GM18873 (cell line): ENCODE measurements around the gene XYLT1.

Source experiments
- ATAC-seq: cut with Tn5 transposase; IDR thresholded peaks from one replicate; pipeline ENCODE4 v1.9.1; 2021; ENCODE audit warnings: mild to moderate bottlenecking, moderate library complexity, moderate number of reproducible peaks; ENCODE audit not compliant: unreplicated experiment, low FRiP score

The XYLT1 gene

GRCh38 chr16:17173281-17173680, 297.5 kb downstream of the XYLT1 start:
- ATAC-seq = no peak

GRCh38 chr16:17171250-17172143, 299.3 kb downstream of the XYLT1 start:
- ATAC-seq = no peak

- ATAC-seq = no peak
These were observed 300.3 kb downstream of the XYLT1 start for GRCh38 chr16:17170435-17170834.

- no peak for ATAC-seq
These were observed 302.6 kb downstream of the XYLT1 start for GRCh38 chr16:17168181-17168580.

GRCh38 chr16:17166095-17166494, 304.7 kb downstream of the XYLT1 start:
- no peak for ATAC-seq

- ATAC-seq = no peak
These were observed 308.2 kb downstream of the XYLT1 start for GRCh38 chr16:17162560-17162959.

GRCh38 chr16:17160920-17161431, 309.8 kb downstream of the XYLT1 start:
- ATAC-seq = no peak

GRCh38 chr16:17160285-17160853, 310.4 kb downstream of the XYLT1 start:
- ATAC-seq = no peak

- no peak for ATAC-seq
These were observed 311.1 kb downstream of the XYLT1 start for GRCh38 chr16:17159617-17160016.

GRCh38 chr16:17155936-17156335, 314.8 kb downstream of the XYLT1 start:
- no peak for ATAC-seq

- ATAC-seq = no peak
These were observed 315.3 kb downstream of the XYLT1 start for GRCh38 chr16:17155485-17155884.

GRCh38 chr16:17154981-17155380, 315.8 kb downstream of the XYLT1 start:
- no peak for ATAC-seq

GRCh38 chr16:17152311-17152710, 318.4 kb downstream of the XYLT1 start:
- ATAC-seq = no peak

- ATAC-seq = no peak
These were observed 319.4 kb downstream of the XYLT1 start for GRCh38 chr16:17151335-17151734.

DNA sequence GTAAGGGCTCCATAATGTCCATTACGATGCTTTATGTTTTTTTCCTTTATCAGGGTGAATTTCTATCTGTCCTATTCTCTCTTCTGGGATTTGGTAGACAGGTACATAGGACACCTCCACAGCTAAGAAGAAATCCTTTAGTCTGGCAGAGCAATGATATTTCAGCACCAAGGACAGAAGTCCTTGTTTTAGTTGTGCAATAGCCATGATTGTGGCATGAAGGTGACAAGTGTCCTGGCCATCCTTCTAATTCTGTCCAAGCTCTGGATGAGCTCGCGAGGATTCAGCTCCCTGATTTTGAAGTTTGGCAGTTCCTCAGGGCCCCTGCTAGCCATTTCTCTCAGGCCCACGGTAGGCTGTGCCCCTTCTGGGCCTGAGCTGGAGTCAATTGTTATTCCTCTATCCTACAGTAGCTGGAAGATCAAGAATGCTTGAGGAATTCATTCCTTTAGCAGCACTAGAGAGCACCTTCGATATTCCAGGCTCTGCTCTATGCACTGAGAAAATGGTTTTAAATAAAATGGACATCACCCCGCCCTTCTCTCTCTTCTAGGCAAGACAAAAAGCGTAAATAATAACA, 320.8 kb downstream of the XYLT1 start:
- ATAC-seq = no peak

DNA sequence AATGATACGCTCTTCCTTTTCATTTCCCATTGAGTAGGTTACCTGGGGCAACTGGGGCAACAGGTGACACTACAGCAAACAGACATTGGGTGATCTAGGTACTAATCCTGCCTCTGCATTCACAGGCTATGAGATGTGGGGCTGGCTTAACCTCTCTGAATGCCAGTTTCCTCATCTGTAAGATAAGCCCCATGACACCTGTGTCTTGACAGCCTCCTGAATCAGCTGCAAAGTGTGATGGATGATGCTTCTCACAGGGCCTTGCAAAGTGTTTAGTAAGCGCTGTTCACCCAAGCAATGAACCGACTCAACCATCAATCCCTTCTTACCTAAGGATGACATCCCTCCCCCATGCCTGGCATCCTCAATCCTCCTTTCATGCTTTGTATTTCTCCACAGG, 322.8 kb downstream of the XYLT1 start:
- ATAC-seq = no peak

DNA sequence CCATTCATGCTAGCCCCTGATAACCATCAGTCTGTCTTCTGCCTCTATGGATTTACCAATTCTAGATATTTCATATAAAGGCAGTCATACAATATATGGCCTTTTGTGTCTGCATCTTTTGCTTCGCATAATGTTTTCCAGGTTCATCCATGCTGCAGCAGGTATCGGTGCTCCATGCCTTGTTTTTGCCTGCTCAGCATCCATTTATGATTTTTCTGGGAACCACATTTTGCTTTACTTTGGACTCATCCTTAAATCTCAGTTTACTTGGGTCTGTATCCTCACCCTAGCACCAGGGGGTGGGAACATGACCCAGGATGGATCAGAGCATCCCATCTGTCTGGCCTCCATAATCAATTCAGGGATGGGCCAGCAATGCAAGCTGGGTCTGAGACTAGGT, 325.7 kb downstream of the XYLT1 start:
- no peak for ATAC-seq

DNA sequence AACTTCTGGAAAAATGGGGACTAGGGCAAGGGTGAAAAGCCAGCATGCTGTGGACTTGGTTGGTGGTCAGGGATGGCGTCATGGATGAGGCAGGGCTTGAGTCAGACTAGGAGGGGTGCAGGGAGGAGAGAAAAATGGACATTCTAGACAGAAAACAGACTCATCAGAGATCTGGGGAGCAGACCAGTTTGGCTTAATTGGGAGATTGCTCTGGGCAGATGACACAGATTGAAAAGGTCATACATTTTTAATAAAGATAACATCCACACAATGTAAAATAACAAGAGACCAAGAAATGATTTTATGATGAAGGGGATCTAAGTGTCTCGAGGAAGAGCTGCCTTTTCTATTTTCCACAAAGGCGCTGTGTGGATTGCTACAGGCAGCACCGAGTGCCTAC, 326.3 kb downstream of the XYLT1 start:
- no peak for ATAC-seq

DNA sequence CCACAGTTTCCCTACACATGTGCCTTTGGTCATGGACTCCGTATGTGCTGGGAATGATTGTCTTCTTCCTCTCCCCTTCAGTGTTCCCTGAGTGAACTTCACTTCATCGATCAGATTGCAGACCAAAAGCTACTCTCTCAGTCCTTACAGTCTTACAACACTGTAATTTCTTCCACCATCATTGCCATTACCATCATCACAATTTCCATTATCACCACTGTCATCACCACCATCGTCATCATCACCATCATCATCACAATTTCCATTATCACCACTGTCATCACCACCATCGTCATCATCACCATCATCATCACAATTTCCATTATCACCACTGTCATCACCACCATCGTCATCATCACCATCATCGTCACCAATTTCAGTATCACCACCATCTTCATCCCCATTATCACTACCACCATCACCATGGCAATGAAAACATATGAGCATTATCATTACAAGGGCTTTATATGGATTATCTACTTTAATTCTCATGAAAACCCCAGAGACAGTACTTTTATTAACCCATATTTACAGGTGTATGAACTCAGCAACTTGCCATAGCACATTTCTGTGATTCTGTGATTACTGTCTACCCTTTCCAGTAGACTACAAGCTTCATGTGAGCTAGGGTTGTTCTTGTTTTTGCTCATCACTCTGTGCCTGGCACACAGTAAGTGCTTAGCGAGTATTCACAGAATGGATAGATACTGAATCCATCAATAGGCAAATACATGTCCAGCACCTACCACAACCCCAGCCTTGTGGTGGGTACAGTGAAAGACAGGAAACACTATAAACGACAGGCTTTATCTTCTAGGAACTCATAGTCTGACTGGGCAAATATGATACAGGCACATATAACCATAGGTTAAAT, 327.0 kb downstream of the XYLT1 start:
- no peak for ATAC-seq

DNA sequence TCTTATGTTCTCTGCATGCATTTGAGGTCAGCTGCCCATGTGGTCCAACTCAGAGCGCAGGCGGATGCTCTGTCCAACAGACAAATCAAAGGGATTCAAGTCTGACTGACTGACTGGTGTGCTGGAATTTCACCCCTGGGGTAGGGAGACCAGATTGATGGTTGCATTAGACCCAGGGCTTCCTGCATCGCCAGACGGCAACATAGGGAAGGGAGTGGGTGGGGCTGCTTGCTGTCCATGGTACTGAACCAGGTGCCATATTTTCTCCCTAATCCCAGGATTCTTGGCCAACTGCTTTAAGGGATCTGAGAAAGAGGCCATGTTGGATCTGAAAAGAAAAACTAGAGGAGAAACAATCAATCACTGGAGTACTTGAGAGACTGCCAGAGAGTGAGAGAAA, 332.0 kb downstream of the XYLT1 start:
- ATAC-seq = no peak

GRCh38 chr16:17135439-17135838, 335.3 kb downstream of the XYLT1 start:
- no peak for ATAC-seq
